C4-2B (cell line): Measurements from ENCODE around the gene ACKR2.
A peak's percentile ranks its signal among the peaks of the same experiment; 100 is the strongest.

Experiments used
- H3K27ac ChIP-seq: fragments of 450-650 bp; 2 replicates; pipeline ENCODE4 v1.5.1; 2017
- ZFX ChIP-seq: fragments of 450-650 bp; IDR thresholded peaks from 2 replicates; pipeline ENCODE4 v1.6.1; 2017
- TF ChIP-seq, protein P1 (sequence below): fragments of 450-650 bp; conservative IDR thresholded peaks from 2 replicates; pipeline ENCODE4 v1.5.1; 2017; ENCODE audit warnings: mild to moderate bottlenecking

The ACKR2 gene

GRCh38 chr3:42836150-42837123 lies 27.2 kb downstream of the ACKR2 start:
- no peak overlapping the region for H3K27ac ChIP-seq
- TF ChIP-seq ZFX, result no peak
- TF ChIP-seq, protein P1, sequence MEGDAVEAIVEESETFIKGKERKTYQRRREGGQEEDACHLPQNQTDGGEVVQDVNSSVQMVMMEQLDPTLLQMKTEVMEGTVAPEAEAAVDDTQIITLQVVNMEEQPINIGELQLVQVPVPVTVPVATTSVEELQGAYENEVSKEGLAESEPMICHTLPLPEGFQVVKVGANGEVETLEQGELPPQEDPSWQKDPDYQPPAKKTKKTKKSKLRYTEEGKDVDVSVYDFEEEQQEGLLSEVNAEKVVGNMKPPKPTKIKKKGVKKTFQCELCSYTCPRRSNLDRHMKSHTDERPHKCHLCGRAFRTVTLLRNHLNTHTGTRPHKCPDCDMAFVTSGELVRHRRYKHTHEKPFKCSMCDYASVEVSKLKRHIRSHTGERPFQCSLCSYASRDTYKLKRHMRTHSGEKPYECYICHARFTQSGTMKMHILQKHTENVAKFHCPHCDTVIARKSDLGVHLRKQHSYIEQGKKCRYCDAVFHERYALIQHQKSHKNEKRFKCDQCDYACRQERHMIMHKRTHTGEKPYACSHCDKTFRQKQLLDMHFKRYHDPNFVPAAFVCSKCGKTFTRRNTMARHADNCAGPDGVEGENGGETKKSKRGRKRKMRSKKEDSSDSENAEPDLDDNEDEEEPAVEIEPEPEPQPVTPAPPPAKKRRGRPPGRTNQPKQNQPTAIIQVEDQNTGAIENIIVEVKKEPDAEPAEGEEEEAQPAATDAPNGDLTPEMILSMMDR, result no peak; the same call in 1 of the 2 replicates

DNA sequence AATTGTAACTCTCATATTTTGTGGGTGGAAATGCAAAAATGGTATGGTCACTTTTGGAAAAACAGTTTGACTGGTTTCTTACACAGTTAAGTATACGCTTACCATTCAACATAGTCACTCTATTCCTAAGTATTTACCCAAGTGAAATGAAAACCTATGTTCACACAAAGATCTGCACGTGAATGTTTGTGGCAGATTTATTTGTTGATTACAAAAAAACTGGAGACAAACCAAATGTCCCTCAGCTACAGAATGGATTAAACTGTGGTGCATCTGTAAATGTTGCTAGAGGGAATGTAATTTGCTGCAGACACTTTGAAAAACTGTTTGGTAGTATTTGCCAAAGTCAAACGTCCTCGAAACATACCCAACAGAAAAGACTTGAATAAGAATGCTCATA lies 29.3 kb downstream of the ACKR2 start:
- H3K27ac ChIP-seq, result peak overlapping the region; percentile 50
- no peak for TF ChIP-seq ZFX
- TF ChIP-seq, protein P1, result no peak

GRCh38 chr3:42839616-42840015 lies 30.4 kb downstream of the ACKR2 start:
- H3K27ac ChIP-seq, result no peak overlapping the region; the same call in 1 of the 2 replicates
- no peak for TF ChIP-seq ZFX
- TF ChIP-seq, protein P1, result peak; percentile 80

GRCh38 chr3:42841332-42841731 lies 32.1 kb downstream of the ACKR2 start:
- TF ChIP-seq, protein P1, result no peak
- no peak for TF ChIP-seq ZFX
- no peak overlapping the region for H3K27ac ChIP-seq

DNA sequence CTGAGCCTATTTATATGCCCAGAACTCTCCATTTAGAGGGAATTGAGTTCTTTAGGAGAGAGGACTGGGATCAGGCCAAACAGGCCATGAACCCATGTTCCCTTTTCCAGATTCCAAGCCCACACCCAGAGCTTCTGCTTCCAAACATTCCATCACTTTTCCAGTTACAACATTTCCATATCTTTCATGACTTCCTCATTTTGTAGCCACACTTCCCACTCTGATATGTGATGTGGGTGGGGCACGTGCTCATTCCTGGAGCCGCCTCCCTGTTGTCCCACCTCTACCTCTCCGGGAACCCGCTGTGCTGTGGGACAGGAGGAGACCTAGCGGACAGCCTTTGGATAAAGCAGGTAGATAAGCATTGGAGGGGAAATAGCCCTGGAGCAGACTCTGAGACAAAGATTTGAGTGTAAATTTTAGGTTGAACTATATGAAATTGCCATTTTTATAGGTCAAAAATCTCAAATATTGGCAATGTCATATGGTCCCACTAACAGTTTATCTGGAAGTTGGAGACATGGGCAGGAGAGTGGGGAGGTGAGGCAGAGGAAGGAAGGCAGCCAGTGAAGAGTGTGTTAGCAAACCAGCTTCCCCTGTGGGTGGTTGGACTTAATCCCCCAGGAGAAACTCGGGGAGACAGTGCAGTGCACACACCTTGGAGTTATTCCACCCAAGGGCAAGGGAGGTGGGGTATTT lies 34.6 kb downstream of the ACKR2 start:
- no peak overlapping the region for H3K27ac ChIP-seq
- no peak for TF ChIP-seq ZFX
- TF ChIP-seq, protein P1, result no peak

DNA sequence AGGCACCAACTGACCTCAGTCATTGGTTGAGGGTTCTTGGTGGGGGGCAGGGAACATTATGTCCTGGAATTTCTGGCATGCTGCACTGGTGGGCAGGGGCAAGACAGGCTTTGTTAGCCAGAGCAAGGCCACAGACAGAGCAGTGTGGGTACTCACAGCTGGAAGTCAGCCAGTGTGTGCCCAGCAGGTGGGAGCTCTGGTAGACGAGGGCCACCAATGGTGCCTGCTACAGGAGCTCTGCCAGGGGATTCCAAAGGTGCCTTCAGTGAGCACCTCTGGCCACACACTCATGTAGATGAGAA lies 35.1 kb downstream of the ACKR2 start:
- TF ChIP-seq ZFX, result no peak
- TF ChIP-seq, protein P1, result no peak
- no peak overlapping the region for H3K27ac ChIP-seq

DNA sequence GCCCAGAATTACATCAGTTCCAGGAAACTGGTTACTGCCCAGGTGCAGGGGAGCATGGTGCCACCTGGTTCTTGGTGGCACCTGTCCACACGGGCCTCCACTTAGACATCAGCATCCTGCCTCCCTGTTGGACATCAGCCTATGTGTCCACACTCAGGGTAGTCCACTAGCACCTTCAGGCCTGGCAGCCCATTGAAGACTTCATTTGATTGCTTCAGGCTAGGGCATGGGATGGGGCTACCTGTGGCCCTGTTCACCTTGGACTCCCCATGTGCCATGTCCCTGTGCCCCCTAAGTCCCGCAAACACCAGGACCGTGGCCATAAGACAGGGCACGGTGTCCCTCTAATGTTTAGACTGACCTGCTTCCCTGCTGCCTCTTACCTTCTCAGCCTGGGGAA lies 35.6 kb downstream of the ACKR2 start:
- H3K27ac ChIP-seq, result no peak overlapping the region
- TF ChIP-seq, protein P1, result no peak
- no peak for TF ChIP-seq ZFX
